Neural crest cell (in vitro differentiated cells): ENCODE results near the gene WDR54. TPM values are rescaled to one million over a fixed set of nuclear protein-coding genes. Genes with fewer than 3 reads are reported as not detected.
"Not testable (repeated sequence)": the region's sequence is repeated elsewhere in the genome, so short reads cannot be mapped to it uniquely, and the experiment has no call there.

ENCODE experiments used
- DNase-seq: peaks from one replicate; pipeline ENCODE4 v3.0.0; 2021; ENCODE audit warnings: low read depth, mixed read lengths, low spot score
- H3K27ac Mint-ChIP-seq: one replicate; pipeline ENCODE4 v1.8.0; 2021; ENCODE audit warnings: mild to moderate bottlenecking, mixed read lengths; ENCODE audit not compliant: unreplicated experiment
- H3K27me3 Mint-ChIP-seq: 2 replicates; pipeline ENCODE4 v1.8.0; 2021; ENCODE audit warnings: low read depth, mild to moderate bottlenecking, mixed read lengths
- H3K36me3 Mint-ChIP-seq: 2 replicates; pipeline ENCODE4 v1.8.0; 2021; ENCODE audit warnings: low read depth, mild to moderate bottlenecking, mixed read lengths
- H3K4me1 Mint-ChIP-seq: 2 replicates; pipeline ENCODE4 v1.8.0; 2021; ENCODE audit warnings: mixed read lengths
- H3K4me3 Mint-ChIP-seq: one replicate; pipeline ENCODE4 v1.8.0; 2021; ENCODE audit warnings: mild to moderate bottlenecking, mixed read lengths
- H3K9me3 Mint-ChIP-seq: 2 replicates; pipeline ENCODE4 v1.8.0; 2021; ENCODE audit warnings: mixed read lengths
- CTCF ChIP-seq: fragments of 200-600 bp; sonication (generic); conservative IDR thresholded peaks from 2 replicates; pipeline ENCODE4 v1.5.0; 2021; ENCODE audit warnings: antibody characterized with exemption, mild to moderate bottlenecking
- total RNA-seq: library from RNA; stranded (reverse); gene quantifications from 2 replicates; pipeline ENCODE4 v1.2.1, GENCODE V29; 2021

The WDR54 gene
- total RNA-seq, 1 donor from 2014 or later = 56.9 TPM

- H3K4me3 Mint-ChIP-seq = peak within 1 kb of the TSS; percentile 94
- TF ChIP-seq CTCF = no peak
- H3K9me3 Mint-ChIP-seq = no peaks in the 10 kb centered on the region
- peaks cover 12% of the 10 kb centered on the region for H3K36me3 Mint-ChIP-seq
- H3K4me1 Mint-ChIP-seq = peaks cover 53% of the 10 kb centered on the region
- peak within 1 kb of the TSS; percentile 81 for H3K27ac Mint-ChIP-seq
- peak; percentile 99 for DNase-seq
- peaks cover 9% of the 10 kb centered on the region for H3K27me3 Mint-ChIP-seq
Observed at GRCh38 chr2:74458132-74458937, 36.8 kb downstream of the WDR54 start, which contains the start of gene WBP1. Gene WBP1, plus strand, starts transcription at chr2:74458438. Its CDS starts 165 bp downstream, at chr2:74458603.

GRCh38 chr2:74458938-74459363 lies 37.4 kb downstream of the WDR54 start:
- H3K36me3 Mint-ChIP-seq = peaks cover 12% of the 10 kb centered on the region
- no peaks in the 10 kb centered on the region for H3K9me3 Mint-ChIP-seq
- H3K4me3 Mint-ChIP-seq = peak overlapping the region; percentile 94
- H3K27ac Mint-ChIP-seq = peak overlapping the region; percentile 81
- peaks cover 54% of the 10 kb centered on the region for H3K4me1 Mint-ChIP-seq
- H3K27me3 Mint-ChIP-seq = peaks cover 9% of the 10 kb centered on the region
- no peak for TF ChIP-seq CTCF
- no peak for DNase-seq

- not testable (repeated sequence) for DNase-seq, H3K27ac Mint-ChIP-seq, H3K27me3 Mint-ChIP-seq, H3K9me3 Mint-ChIP-seq
- Mint-ChIP-seq H3K4me3 (peak overlapping the region; percentile 94), H3K36me3 (peaks cover 12% of the 10 kb centered on the region), H3K4me1 (peaks cover 54% of the 10 kb centered on the region)
Observed at GRCh38 chr2:74459503-74460118, 38.1 kb downstream of the WDR54 start.

- not testable (repeated sequence) for H3K9me3 Mint-ChIP-seq, H3K27ac Mint-ChIP-seq, H3K27me3 Mint-ChIP-seq, DNase-seq
- H3K36me3 Mint-ChIP-seq = peaks cover 12% of the 10 kb centered on the region
- H3K4me1 Mint-ChIP-seq = peaks cover 49% of the 10 kb centered on the region
- H3K4me3 Mint-ChIP-seq = peak overlapping the region; percentile 94
Observed at GRCh38 chr2:74460187-74460586, 38.7 kb downstream of the WDR54 start.

GRCh38 chr2:74461187-74462053 lies 39.9 kb downstream of the WDR54 start:
- peaks cover 7% of the 10 kb centered on the region for H3K27me3 Mint-ChIP-seq
- no peak for TF ChIP-seq CTCF
- peak overlapping the region; percentile 85 for H3K4me3 Mint-ChIP-seq
- no peaks in the 10 kb centered on the region for H3K9me3 Mint-ChIP-seq
- H3K27ac Mint-ChIP-seq = no peak overlapping the region
- no peak for DNase-seq
- H3K36me3 Mint-ChIP-seq = peaks cover 12% of the 10 kb centered on the region
- peaks cover 50% of the 10 kb centered on the region for H3K4me1 Mint-ChIP-seq

GRCh38 chr2:74462054-74462785 lies 40.7 kb downstream of the WDR54 start:
- no peak for TF ChIP-seq CTCF
- Mint-ChIP-seq H3K27me3 (peaks cover 7% of the 10 kb centered on the region), H3K9me3 (no peaks in the 10 kb centered on the region), H3K36me3 (peaks cover 12% of the 10 kb centered on the region), H3K27ac (no peak overlapping the region), H3K4me3 (peak overlapping the region; percentile 87), H3K4me1 (peaks cover 42% of the 10 kb centered on the region)
- DNase-seq = no peak
